ENCODE results near the gene TSPAN33. TPM values are rescaled to one million over a fixed set of nuclear protein-coding genes. Genes with fewer than 3 reads are reported as not detected.
"Not testable (repeated sequence)": the region's sequence is repeated elsewhere in the genome, so short reads cannot be mapped to it uniquely, and the experiment has no call there.

Gene TSPAN33
- total and polyA plus RNA-seq, 10 of the 15 experiments (the other 5 are each of a cell fraction or from before 2014, with no cell fraction given): 12.0 to 123 (median 86.3) TPM

DNA sequence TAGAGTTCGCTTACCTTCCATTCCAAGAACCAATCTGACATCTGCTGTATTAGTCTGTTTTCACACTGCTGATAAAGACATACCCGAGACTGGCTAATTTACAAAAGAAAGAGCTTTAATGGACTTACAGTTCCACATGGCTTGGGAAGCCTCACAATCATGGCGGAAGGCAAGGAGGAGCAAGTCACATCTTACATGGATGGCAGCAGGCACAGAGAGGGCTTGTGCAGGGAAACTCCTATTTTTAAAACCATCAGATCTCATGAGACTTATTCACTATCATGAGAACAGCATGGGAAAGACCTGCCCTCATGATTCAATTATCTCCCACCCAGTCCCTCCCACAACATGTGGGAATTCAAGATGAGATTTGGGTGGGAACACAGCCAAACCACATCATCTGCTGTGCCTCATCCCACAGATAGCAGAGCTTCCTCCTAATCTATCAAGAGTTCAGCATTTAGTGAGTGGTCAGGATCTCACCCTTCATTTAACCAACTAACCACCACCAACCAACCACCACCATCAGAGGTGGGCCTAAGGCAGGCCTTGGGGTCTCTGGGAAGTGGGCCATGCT is 22.9 kb upstream of the TSPAN33 start:
- TF ChIP-seq RUNX3 (IDR thresholded peaks at IDR 0.05; ENCODE audit: low read length): peak; percentile 64
- TF ChIP-seq KLF5 (IDR thresholded peaks at IDR 0.05; ENCODE audit: partially characterized antibody): peak; percentile 94
- peak; percentile 66; the same call in 1 of the 2 replicates for TF ChIP-seq ZBED1 (IDR thresholded peaks at IDR 0.05; ENCODE audit: borderline replicate concordance)
- TF ChIP-seq YY1 (IDR thresholded peaks at IDR 0.05; ENCODE audit: low read depth, low read length): 0 out of 2 replicates have a peak, but pooled peaks have one; percentile 19
- peak; percentile 23; the same call in 1 of the 2 replicates for TF ChIP-seq MLLT1 (IDR thresholded peaks at IDR 0.05)
- peak; percentile 4; the same call in 1 of the 2 replicates for TF ChIP-seq PAX5 (IDR thresholded peaks at IDR 0.05; ENCODE audit: borderline replicate concordance, low read depth, low read length)
- ChIA-PET CTCF (interaction anchor here (1.0 to 3.2 kb wide), 12 partner anchors 9 to 97 kb away, joined by 3 to 12 read pairs (median 5); partner anchors contain the start of gene TSPAN33), POLR2A (interaction anchor here (0.6 to 2.0 kb wide), 14 partner anchors 10 to 185 kb away, joined by 3 to 12 read pairs (median 4); no protein-coding TSS in a partner anchor), SMC1A (ENCODE audit: uncharacterized antibody, unreplicated experiment) (interaction anchor here (0.7 to 3.4 kb wide), 19 partner anchors 10 to 210 kb away, joined by 3 to 28 read pairs (median 6); partner anchors contain the start of gene TSPAN33), RAD21 (ENCODE audit: unreplicated experiment) (interaction anchor here (0.5 to 2.5 kb wide), 18 partner anchors 11 to 198 kb away, joined by 3 to 23 read pairs (median 6); partner anchors contain the start of genes AHCYL2 and TSPAN33)
- H3K36me3 ChIP-seq (ENCODE audit: control insufficient read depth in 2 of 2, insufficient read depth in 2 of 2, low read length in 1 of 2); H3K79me2 ChIP-seq (ENCODE audit: control insufficient read depth, insufficient read depth, low read length); in situ Hi-C loops (cut with MboI); H3K27me3 ChIP-seq (replicated peaks in 1 of 2; ENCODE audit: control insufficient read depth in 2 of 2, insufficient read depth in 2 of 2, low read length in 1 of 2); ATAC-seq; H3K4me3 ChIP-seq; BruUV-seq (replicated peaks); H4K20me1 ChIP-seq (ENCODE audit: control insufficient read depth, insufficient read depth): not testable (repeated sequence)
- intact Hi-C loops (cut with micrococcal nuclease; ENCODE audit: unreplicated experiment): loop anchor here (2.0 kb wide), 1 partner anchor 45 kb away; no protein-coding TSS in a partner anchor
- Histone ChIP-seq H3K4me2 (ENCODE audit: control insufficient read depth, insufficient read depth) (peak overlapping the region; percentile 12), H3K27ac (ENCODE audit: control insufficient read depth, insufficient read depth) (peak overlapping the region; percentile 96), H3K4me1 (ENCODE audit: control insufficient read depth, insufficient read depth, low read length) (peaks cover 36% of the 10 kb centered on the region), H3K9me3 (replicated peaks; ENCODE audit: control insufficient read depth, insufficient read depth, low read length) (peaks cover 27% of the 10 kb centered on the region), H3K9ac (ENCODE audit: control insufficient read depth, insufficient read depth, low read length) (peak overlapping the region; percentile 24; the same call in 1 of the 2 replicates), H2AFZ (ENCODE audit: control insufficient read depth, low read depth, low read length) (peak overlapping the region; percentile 15; the same call in 1 of the 2 replicates)
- WGBS (ENCODE audit: insufficient coverage, insufficient replicate concordance, low lambda C conversion rate, missing lambda C conversion rate): 83% methylated on average over 3 of the region's 3 CpGs
- FAIRE-seq (peak; percentile 27), DNase-seq (ENCODE audit: low read depth, low spot score) (peak; percentile 74)

Data from GM12878 (cell line).